RCC 7860 (cell line): ENCODE measurements around the gene IQCN.

Source experiments
- DNase-seq: peaks from one replicate; pipeline ENCODE4 v3.0.0-alpha.2; 2015; ENCODE audit warnings: low spot score
- FAIRE-seq: peaks from 2 replicates; lab custom pipeline; 2012; peaks lifted over from hg19 to GRCh38; lab: Jason Lieb, UNC

The IQCN gene

DNA sequence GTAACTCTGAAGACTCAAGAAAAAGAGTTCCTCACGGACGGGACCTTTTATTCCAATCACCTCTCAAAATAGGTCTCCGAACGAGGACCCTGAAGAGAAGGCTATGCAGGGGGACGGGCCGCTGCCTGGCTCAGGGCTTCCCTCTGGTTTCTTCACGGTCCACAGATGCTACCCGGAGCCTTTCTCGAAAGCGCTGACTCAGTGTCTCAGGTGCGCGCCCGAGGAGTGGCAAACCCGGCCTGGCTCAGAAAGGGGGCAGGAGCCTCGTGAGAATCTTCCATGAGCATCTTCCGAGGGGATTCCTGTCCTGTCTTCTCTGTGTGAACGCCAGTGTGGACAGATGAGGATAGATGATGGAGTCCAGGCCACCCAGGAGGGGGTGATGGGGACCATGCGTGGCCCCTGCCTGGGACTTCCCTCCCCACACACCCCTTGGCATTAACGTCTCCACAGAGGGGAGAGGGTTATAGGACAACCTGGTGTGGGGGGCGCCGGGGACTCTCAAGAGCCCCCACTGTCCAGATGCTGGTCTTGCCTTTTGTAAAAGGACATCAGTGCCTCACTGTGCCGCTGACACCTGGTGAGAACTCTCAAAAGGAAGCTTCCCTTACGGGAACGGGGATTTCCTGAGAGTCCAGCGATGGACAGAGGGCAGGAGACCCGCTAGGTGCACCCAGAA lies 32.1 kb upstream of the IQCN start:
- DNase-seq (no peak), FAIRE-seq (no peak)

DNA sequence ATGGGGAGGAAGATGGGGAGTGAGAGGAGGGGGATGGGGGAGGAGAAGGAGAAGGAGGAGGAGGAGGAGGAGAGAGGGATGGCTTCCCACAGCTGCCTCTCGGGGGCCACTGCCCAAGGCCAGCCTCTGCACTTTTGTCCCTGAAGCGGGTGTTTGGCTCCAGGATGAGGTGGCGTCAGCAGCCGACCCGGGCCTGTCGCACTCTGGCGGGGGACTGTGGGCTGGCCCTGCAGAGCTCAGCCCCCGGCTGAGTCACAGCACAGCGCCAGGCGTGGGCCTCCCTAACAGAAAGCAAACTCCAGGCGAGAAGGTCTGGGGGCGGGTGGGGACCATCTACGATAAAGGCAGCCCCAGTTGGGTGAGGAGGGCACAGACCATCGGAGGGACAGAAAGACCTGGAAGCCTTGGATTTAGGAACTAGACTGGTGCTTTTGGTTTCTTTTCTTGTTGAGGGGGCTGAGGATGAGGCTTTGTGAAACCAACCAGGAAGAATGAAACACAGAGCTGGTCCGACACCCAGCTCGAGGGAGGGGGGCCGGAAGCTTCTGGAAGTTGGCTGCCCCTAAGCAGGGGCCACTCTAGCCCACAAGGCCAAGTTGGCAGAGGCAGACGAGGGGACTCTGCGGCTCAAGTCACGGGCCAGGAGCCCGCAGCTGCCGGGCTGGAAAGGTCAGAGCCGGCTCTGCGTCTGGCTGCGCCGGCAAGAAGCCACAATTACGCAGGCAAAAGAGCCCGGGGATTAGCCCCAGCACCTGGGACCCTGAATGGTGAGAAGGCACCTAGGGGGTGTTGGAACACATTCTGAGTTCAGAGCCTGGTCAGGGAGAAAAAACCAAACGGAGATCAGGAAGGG lies 30.4 kb upstream of the IQCN start:
- DNase-seq: peak; percentile 77
- FAIRE-seq: peak; percentile 39

DNA sequence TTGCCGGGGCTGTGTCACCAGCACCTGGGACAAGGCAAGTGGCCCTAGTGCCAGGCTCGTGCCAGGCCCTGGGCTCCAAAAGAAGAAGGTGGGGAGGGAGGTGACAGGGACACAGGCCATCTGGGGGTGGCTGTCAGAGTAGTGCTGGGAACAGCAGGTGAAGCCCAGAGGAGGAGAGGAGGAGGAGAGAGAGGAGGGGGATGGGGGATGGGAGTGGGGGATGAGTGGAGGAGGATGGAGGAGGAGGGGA lies 29.9 kb upstream of the IQCN start:
- DNase-seq: no peak

DNA sequence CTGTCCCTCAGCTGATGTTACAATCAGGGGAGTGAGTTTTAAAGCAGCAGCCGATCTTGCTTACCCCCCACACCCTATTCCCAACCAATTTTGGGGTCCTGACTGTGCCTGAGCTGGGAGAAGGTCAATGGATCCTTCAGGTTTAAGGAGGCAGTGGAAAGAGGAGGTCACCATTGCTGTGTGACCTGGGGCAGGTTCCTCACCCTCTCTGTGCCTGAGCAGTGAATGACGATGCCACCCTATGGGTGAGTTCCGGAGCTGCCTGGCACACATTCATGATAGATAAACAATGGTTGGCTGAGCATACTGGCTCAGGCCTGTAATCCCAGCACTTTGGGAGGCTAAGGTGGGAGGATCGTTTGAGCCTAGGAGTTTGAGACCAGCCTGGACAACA lies 27.5 kb upstream of the IQCN start:
- FAIRE-seq: no peak
- no peak for DNase-seq

More for the DNA sequence above, 29.9 kb upstream of the IQCN start:
- no peak for FAIRE-seq

DNA sequence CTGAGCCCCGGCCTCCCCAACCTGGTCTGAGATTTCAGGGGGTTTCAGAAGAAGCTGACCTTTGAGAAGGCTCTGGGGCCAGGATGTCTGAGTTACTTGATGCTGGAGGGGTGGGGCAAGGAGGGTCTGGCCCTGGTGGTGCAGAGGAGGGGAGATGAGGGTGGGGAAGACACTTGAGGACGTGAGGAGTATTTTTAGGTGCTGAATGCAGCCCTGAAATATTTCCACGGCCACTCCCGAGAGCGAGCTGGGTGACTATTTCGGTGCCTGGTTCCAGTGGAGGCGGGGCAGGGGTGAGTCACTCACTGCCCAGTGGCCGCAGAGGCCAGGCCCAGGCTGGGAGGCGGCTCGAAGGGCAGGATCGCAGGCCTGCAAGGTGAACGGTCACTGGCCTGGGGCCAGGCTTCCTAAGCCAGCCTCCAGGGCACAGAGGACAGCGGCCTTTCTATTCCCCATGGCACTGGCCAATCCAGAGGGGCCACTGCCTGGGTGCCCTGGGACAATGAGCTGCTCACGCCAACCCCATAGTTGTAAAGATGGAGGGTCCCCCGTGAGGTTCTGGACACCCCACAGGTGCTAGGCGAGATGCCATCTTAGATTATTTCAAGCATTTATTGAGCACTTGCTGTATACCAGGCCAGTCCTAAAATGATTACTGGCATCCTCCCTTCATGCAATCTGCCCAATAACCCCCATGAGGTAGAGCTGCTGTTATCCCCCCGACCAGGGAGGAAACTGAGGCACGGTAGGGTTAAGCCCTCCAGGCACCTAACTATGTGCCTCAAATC lies 26.9 kb upstream of the IQCN start:
- DNase-seq: peak; percentile 82
- peak; percentile 51 for FAIRE-seq

GRCh38 chr19:18299654-18300053 lies 25.4 kb upstream of the IQCN start:
- FAIRE-seq (no peak), DNase-seq (no peak)

DNA sequence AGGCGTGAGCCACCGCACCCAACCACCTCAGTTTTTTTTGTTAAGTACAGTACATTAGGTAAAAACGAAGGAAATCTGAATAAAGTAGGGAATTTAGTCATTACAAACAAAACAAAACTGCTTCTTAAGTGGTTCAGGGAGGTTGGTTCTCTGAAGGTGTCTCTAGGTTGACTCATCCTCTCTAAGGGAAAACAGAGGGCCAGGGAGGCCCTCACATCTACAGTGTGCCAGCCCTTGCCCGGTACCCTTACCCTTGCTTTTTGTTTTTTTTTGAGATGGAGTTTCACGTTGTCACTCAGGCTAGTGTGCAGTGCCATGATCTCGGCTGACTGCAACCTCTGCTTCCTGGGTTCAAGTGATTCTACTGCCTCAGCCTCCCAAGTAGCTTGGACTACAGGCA lies 24.3 kb upstream of the IQCN start:
- no peak for DNase-seq
- no peak for FAIRE-seq

- FAIRE-seq: no peak
Observed at GRCh38 chr19:18297308-18297707, 23.1 kb upstream of the IQCN start.

DNA sequence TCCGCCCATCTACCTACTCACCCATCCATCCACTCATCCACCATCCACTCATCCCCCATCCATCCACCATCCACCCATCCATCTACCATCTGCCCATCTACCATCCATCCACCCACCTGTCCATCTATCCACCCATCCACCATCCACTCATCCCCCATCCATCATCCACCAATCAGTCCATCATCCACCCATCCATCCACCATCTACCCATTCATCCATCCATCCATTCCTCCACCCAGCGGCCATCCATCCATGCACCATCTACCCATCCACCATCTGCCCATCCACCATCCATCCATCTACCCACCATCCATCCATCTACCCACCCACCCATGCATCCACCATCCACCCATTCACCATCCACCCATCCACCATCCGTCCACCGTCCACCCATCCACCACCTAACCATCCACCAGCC lies 20.8 kb upstream of the IQCN start:
- DNase-seq (no peak), FAIRE-seq (no peak)

More at GRCh38 chr19:18297308-18297707, 23.1 kb upstream of the IQCN start:
- DNase-seq: peak; percentile 44

- no peak for FAIRE-seq
- DNase-seq: no peak
Observed at GRCh38 chr19:18294467-18294864, 20.2 kb upstream of the IQCN start.

DNA sequence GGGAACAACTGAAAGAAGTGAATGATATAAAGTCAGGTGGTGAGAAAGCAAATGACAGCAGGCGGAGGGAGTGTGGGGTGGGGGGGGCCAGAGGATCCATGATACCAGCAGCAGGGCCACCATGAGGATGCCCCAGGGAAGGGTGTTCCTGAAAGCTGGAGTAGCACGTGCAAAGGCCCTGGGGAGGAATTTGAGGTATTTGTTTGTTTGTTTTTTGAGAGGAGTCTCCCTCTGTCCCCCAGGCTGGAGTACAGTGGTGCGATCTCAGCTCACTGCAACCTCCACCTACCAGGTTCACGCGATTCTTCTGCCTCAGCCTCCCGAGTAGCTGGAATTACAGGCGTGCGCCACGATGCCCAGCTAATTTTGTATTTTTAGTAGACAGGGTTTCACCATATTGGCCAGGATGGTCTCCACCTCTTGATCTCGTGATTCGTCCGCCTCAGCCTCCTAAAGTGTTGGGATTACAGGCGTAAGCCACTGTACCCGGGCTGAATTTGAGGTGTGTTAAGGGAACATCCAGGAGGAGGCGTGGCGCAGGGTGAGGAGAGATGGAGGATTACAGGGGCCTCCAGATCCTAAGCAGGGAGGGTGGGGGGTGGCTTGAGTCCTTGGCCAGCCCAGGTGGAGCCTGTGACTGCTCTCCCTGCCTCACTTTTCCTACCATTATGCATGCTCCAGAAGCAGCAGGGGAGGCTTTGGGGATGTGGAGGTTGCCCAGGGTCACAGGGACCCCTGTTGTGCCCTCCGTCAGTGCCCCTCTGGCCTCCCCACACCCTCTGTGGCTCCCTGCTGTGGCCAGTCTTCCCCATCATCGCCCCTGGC lies 19.6 kb upstream of the IQCN start:
- DNase-seq (no peak), FAIRE-seq (no peak)

- FAIRE-seq (peak; percentile 12), DNase-seq (peak; percentile 68)
Observed at GRCh38 chr19:18292810-18293641, 18.8 kb upstream of the IQCN start.

DNA sequence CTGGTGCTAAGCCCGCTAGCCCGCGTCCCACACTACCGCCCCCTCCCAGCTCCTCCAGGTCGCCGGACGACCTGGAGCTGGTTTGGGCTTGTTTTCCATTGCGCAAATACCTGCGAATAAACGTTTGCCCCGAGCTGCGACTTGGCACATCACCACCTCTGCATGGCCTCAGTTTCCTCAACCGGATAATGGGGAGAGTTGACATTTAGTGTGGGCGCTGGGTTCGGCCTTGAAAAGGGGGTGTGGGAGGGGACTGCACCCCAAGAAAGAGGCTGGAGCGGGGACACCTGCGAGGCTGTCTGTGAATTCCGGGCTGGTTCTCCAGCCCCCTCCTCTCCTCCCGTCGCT lies 18.2 kb upstream of the IQCN start:
- no peak for FAIRE-seq

DNA sequence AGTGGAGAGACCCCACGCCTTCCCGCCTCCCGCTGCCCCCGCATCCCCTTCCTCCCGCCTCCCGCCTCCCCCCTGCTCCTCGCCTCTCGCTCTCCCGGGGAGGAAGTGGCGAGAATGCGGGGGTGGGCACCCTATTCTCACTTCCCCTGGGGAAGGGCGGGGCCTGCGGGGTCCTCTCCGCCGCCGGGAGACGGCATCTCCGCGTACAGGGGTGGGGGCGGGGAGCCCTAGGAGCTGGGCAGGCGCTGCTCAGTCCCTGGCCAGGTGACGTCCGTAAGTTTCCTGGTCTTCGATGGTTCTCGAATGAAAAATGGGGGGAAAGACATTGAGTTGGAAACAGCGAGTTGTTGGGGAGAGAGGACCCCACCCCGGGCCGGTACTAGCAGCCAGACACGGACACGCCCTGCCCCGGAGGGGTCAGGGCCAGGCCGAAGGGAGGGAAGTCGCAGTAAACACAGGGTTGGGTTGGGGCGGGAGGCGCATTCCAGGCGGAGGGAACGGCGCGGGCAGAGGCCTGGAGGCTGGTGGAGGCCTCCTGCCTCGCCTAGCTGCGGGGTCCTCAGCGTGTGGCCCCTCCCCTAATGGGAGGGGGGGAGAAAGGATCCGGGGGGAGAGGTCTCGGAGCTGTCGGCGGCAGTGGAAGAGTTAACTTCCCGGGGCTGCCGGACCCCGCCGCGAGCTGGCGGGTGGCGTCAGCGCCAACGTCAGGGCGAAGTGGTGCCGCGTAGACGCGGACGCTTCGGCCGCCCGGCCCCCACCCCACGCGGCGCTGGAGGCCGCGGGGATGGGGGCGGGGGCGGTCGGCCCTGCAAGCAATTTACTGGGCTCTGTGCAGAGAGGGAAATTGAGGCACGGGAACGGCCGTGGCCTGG lies 17.6 kb upstream of the IQCN start:
- FAIRE-seq: no peak
- DNase-seq: no peak

More for the DNA sequence above, 18.2 kb upstream of the IQCN start:
- DNase-seq: no peak

GRCh38 chr19:18291019-18291524 lies 16.8 kb upstream of the IQCN start:
- FAIRE-seq (no peak), DNase-seq (no peak)

- DNase-seq: no peak
- FAIRE-seq: no peak
Observed at GRCh38 chr19:18290302-18291018, 16.2 kb upstream of the IQCN start.

- FAIRE-seq (no peak), DNase-seq (no peak)
Observed at GRCh38 chr19:18289471-18290301, 15.4 kb upstream of the IQCN start.
